ENCODE data around the gene TEX2.
"Not testable (repeated sequence)": the region's sequence is repeated elsewhere in the genome, so short reads cannot be mapped to it uniquely, and the experiment has no call there.

TEX2 gene

DNA sequence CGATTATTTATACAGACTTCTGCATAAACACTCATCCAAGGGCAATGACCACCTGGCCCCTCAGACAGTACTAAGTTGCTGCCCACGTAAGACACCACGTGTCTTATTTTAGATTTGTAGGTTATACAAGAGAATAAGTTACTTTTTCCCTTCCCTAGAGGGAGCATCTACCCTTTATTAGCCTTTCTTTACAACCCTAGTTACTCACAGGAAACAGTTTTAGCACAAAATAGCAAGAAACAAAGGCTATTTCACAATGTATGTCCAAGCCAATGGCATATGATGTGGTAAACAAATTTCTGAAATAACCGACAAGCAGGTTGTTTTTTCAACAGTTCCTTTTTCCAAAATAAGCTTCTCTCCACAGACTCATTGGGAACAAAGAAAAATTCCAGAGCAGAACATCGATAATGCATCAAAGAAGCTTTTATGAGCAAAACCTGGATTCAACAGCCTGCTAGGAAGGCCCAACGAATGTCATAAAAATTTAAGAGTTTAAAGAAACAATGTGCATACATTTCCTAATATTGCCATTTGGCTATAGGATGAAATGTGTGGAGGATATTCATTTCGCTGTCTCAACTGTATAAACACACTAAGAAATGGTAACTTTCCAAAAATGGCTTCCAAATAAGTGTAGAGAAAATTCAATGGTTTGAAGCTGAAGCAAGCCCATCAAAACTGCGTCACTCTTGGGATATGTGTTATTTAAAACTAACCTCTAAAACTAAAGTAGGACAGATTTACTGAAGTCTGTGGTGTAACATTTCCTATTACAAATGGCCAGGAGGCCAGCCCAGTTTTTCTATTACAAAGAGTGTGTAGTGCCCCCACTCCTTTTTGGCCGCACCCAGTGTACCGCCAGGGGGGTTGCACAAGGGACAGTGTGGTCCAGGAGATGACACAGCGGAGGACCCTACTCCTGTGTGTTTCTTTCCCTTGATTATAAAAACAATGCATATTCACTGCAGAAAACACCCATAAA, 82.7 kb downstream of the TEX2 start:
- DNase-seq: no peak

DNA sequence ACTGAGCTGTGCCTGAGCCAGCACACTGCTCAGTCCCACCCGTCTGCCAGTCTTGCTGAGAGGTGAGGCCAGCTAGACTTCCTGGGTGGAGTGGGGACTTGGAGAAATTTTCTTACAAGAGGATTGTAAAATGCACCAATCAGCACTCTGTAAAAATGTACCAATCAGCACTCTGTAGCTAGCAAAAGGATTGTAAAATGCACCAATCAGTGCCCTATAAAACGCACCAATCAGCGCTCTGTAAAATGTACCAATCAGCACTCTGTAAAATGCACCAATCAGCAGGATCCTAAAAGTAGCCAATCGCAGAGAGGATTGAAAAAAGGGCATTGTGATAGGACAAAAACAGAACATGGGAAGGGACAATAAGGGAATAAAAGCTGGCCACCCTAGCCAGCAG, 84.0 kb downstream of the TEX2 start:
- DNase-seq: not testable (repeated sequence)

DNA sequence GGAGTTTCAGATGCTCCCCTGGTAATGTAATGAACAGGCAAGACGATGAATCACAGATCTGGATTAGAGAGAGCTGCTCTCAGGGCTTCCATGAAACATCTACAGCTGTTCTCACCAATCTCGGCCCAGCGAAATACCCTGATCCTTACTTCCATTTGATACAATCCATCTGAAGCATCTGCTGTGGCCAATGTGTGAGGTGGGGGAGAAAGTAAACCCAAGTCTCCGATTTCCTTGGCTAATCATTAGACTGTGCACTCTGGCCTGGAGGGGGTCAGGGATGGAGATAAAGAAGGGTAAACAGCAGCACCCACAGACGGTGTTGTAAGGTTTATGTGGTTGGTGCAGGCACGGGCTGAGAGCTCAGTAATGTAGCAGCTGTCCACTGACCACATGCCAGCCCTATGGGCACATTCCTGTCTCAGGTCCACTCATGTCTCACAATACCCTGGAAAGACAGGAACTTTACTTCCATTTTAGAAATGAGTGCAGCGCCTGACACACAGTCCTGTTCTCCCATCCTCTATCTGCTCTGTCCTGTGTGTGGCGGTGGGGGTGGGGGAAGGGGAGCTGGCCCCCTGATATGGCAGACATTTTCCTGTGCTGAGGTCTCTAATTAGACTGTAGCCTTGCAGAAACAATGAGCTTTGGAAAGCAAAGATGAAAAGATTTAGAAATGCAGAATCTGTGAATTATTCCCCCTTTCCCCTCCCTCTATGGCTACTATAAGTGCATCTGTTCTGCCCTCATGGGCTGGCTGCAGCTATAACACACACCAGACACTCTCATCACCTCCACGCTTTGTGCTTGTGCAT, 84.8 kb downstream of the TEX2 start:
- no peak for DNase-seq

DNA sequence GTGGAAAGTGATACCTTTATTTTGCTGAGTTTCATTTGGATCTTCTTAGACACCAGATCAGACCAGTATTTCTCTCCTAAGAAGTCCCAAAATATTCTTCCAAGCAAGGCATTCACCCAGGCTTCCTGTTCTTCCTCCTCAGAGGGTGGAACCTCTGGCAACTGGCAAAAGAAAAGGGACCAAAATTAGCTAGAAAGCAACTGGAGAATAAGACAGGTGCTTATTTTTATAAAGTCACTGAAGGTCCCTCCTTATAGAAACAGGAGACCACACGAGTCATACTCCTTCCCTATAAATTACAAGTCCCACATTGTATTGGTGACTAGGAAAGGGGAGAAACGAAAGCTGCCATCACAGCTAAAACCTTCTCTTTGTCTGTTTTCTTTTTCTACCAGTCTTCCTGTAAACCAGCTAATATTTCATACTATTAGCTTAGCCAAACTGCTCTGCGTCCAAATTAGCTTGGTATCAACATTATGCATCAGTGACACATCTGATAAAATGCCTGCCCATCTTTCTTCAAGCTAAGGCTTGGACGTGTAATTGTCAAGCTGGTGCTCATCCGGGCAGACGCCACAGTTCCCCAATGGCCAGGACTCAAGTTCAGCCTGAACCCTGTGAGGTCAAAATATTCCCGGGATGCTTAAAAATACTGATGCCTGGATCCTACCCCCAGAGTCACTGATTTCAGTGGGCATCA, 85.6 kb downstream of the TEX2 start:
- DNase-seq: no peak

DNA sequence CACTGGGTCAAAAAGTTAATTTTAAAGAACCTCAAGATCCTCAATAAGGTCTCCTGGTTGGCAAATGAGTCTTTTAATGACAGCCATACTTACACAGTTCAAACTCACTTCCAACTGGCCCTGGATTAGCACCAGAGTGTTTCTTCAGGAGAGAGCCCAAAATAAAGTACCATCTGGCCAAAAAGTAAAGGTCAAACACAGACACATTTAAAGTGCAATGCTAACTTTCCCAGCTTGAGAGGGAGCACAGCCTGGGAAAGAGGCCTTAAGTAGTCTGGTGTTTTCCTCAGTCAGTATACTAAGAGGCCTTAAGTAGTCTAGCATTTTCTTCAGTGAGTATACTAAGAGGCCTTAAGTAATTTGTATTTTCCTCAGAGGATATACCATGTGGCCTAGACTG, 86.5 kb downstream of the TEX2 start:
- DNase-seq: no peak

DNA sequence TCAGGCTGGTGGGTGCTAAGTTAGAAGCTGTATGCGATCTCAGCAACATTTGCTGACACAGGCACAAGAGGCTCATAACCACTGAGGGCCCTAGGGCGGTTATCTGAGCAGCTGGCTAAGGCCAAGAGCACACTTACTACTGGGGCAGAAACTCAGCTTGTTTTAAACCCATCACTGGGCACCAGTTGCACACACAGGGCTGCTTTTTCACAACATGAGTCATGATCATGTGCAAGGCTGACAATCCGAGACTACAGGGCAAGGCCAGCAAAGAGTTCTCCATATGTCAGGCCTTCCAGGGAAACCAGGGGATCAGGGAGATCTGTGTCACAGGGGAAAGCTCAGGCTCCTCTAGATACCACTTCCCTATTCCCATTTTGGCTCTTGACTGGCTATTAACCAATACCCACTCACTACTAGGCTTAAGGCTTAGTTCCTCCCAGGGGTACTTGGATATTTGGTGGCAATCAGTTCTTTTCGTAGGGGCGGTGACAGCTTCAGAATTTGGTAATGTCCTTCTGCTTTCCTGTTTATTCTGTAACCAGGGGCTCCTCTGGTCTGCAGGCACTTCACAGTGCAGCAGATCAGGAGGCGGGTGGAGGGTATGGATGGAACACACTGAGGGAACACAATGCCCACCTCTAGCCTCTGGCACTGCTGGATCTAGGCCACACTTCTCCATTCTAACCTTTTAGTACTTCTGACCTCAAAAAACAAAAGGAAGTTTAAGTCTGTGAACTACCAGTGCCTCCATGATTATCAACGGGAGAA, 88.2 kb downstream of the TEX2 start:
- DNase-seq: no peak

DNA sequence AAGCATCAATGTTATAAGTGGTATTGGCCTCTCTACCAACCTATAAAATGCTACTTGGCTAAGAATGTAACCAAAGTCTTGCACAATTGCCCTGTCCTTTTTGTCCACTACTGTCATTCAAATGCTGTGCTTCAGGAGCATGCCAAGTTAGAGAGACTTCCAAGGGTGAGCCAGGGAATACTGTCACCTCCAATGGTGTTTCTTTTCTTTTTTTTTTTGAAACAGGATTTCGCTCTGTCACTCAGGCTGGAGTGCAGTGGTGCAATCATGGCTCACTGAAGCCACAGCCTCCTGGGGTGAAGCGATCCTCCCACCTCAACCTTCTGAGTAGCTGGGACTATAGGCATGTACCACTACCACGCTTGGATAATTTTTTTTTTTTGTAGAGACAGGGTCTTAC, 89.4 kb downstream of the TEX2 start:
- DNase-seq: no peak

DNA sequence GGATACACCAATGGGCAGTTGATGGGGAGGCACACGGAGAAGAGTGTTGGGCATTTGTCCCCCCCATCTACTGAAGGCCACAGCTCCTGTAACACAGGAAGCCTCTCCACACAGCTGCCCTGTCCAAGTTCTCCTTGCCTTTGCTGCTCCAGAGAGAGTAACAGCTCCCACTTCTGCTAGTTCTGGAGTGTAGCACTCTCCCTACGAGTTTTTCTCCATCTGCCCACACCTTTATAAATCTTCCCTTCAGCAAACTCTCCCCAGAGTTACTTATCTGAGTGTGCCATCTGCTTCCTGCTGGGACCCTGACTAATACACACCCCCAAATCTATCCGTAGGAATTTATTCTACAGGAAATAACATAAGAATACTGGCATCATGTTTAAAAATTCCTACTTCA, 90.5 kb downstream of the TEX2 start:
- no peak for DNase-seq

DNA sequence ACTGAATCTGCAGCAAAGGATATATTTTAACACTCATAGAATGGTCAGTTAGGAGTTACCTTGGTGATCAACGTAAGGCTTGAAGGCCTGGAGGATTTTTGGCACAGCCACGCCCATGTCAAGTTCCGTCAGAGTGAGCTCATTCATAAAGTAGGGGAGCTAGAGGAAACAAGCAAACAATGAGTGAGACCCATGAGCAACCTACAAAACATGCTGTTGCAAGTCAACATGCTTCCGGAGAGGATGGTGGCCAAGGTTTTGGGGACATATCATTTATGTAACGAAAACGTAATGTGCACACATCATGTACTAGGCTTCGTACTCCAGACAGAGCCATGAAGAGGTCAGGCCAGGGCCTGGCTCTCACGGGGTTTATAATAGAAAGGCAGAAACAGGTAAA, 92.0 kb downstream of the TEX2 start:
- no peak for DNase-seq

DNA sequence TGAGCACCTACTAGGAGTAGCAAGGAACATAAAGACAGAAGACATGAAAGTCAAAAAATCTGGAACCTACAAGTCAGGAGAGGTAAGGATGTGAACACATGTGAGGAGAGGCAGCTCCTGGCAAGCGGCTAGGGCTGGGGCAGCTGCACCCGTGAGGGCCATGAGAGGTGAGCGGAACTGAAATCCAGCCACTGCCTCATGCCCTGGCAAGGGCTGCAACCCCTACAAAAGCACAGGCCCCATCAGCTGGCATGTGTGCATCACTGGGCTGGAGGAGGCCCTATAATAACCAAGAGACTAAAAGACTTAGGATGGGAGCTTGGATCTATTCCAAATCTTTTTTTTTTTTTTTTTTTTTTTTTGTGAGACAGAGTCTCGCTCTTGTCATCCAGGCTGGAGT, 92.8 kb downstream of the TEX2 start:
- DNase-seq: no peak

DNA sequence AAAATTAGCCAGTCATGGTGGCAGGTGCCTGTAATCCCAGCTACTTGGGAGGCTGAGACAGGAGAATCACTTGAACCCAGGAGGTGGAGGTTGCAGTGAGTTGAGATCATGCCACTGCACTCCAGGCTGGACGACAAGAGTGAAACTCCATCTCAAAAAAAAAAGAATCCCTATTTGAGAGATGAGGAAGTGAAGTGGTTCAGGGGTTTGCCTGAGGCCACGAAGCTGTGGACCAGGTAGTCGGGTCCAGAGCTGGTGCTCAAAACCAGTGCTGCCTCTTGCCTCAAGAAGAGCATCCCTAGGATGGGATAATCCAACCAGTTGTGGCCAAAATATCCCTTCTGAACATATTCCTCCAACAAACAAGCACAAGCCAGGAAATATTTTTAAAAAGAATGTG, 95.4 kb downstream of the TEX2 start:
- not testable (repeated sequence) for DNase-seq

DNA sequence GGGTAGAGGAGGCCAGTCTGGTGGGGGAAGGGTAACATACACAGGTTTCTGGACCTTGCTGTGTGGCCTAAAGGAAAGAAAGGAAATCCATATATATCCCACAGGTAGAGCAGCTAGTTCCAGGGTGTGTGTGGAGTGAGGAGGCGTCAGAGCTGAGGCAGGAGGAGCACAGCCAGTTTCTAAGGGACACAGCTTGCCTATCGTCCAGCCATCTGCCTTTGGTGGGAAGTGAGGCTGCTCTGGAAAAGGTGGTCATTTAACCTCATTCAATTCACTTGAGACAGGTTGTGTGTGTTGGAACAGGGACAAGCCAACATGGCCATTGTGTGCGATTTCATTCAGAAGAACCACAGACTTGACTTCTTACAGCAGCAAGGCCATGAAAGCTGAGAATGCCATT, 96.2 kb downstream of the TEX2 start:
- no peak for DNase-seq

DNA sequence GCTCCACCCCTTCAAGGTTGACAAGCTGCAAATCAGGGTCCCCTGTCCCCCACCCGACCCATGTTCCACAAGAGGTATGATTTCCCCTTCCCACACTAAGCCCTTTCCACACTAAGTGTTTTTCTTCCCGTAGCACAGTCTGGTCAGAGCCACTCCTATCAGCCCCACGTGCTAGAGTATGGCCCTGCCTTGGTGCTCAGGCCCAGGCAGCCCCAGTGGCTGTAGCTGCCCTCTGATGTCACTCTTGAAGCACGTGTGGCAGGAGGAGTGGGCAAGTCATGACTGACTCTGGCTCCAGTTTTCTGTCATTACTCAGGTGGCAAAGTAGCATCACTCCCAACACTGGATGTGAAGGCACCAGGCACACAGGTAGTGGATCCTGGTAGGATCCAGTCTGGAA, 97.7 kb downstream of the TEX2 start:
- DNase-seq: no peak

DNA sequence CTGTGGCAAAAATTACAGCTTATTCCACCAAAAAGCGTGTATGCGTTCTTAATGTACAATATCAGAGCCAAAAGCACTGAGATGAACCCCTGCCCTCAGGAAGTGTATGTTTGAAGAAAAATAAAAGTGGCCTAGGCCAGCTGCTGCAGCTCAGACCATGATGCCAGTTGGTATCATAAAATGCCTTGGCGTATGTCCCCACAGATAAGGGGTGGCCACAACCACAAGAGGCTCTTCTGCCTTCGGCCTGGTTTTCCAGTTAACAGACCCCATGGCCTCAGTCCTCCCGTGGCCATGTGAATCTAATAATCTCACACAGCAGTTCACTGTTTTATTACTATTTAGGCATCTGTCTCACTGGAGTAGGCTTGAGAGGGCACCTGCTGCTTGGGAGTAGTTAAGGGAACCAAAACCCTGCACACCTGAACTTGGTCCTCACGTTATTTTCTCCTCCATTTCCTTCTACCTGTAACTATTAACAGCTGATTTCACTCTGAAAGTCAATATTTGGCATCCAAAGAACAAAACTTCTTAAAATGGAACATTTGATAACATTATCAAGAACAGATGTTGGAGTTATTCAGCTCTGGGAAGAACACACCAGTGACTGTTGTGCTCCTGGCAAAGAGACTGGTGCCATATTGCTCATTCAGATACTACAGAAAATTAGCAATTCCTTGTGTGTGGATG, 98.3 kb downstream of the TEX2 start:
- DNase-seq: no peak

DNA sequence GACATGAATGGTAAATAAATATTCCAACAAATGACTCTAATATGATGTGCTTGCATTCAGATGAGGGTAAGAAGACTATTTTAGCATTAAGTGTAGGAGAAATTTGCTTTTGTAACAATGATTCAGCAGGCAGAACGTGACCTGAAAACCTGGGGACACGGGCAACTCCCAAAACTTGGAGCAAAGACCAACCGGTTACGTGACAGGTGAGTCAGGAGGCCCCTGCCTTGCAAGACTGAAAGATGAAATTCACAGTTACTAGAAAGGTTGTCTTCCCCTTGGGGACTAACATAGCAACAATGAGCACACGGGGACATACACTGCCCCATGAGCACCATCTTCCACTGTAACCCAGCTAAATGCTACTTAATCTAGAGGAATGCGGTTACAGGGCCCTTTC, 99.6 kb downstream of the TEX2 start:
- no peak for DNase-seq

DNA sequence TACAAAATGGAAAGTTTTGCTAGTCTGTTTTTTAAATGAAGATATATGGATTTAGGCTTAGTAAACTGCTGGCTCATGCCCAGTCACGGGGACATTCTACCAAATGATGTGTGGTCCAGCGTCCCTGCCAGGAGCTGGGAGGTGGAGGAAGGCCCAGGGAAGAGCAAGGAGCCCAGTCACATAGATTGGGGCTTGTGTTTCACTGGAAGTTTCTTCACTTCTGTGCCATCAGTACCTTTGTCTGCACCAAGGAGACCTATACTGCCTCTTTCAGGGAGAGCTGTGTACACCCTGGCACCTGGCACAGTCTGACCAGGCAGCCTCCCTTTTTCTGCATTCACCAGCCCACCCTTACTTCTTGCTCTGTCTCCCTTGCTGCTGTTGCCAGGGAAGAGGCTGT, 100.5 kb downstream of the TEX2 start:
- DNase-seq: no peak

DNA sequence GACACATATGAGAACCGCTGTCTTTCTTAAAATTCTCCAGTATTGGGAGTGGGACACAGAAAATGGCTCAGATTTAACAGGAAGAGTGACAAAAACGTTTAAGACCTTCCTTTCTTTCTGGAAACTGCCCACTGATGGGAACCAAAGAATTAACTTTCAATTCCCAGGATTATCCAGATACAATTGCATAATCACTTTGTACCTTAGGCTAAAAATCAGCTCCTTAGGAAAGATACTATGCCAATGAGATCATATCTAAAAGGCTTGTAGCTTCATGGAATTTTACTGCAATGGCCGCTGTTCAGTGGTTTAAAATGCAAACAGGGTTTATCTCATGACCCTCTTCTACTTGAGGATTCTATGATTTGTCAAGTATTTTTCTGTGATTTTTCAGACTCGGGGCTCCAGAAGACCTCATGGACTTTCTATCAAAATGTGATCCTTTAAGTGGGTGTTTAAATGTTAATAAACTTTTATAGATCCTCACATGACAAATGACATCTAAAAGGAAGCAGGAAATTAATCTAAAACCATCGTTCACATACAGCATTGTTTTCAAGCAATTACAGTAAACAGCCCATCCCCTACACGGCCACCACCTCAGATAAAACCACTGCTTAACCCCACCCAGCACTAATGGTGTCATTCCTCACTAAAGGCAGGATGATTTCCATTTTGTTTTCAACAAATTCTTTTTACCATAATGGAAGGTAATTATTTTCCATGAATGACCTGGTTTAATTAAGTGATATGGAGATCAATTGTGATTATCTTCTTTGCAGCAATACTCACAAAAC, 101.5 kb downstream of the TEX2 start:
- no peak for DNase-seq

DNA sequence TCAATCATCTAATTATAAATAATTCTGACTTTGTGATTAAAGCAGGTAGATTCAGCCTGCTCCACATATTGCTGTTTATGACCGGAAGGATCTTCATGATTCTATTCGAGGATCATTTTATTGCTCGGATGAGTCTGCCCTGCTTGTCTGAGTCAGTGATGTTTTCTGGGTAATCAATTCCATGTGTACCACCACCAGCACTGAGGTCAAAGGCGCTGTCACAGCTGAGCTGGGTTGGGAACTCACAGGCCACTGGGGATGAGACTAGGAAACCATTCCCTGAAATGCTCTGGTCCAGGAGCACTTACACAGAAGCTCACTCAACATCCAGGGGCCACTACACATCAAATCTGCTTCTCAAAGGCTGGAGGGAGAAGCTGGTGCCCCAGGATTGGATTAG, 102.7 kb downstream of the TEX2 start:
- no peak for DNase-seq

DNA sequence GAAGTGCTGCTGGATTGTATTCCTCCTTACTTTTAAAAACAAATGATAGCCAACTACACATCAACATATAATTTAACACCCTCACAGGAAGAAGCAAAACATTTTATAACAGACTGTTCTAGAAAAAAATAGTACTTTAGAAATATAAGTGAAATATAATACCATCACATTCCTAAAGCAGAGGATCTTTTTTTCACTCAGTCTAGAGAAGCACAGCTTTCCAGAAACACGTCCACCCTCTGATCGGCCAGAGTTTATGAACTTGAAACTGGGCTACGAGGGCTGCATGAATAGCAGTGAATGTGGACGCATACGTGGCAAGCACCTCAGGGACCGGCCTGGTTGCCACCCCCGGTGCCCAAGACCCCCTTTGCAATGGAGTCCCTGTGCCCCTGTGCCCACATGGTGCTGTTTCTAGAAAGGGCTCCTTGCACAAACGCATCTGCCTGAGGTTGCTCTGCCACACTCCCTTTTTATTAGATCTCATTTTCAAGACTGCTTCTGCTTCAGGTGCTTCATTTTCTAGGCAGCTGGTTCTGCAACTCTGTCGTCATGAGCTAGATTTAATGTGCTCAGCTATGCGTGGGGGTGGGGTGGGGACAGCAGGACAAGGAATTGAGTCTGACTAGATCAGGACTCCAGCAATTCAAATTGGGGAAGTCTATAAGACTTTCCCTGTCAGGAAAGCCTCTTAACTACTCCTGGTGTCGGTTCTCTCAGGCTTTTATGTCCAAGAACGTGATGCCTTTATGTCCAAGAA, 104.0 kb downstream of the TEX2 start:
- no peak for DNase-seq

DNA sequence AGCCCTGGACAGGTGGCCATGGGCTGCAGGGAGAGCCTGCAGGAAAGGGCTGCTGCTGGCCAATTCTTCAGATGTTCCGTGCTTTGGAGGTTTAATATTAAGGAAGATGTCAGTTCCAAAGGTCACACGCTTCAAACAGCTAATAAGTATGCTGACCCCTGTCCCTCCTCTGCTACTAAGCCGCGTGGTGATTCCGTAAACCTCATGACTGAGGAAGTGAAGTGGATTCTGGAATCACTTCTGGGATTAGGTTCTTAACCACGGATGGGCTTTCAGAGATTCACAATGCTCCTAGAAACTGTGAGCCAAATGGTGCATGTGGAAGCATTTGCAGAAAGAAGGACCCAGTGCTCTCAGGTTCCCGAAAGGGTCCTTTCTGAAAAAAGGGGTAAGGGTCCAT, 104.7 kb downstream of the TEX2 start:
- no peak for DNase-seq

Measured in stimulated activated CD4-positive, alpha-beta T cell treated with anti-CD3 and anti-CD28 coated beads, Interleukin-2, amount 100 ng/mL, for 24 hours (primary cell).